OCI-LY7 (cell line): ENCODE results near the gene MRPS25. TPM values are rescaled to one million over a fixed set of nuclear protein-coding genes. Genes with fewer than 3 reads are reported as not detected.

Source experiments
- BruUV-seq: library from RNA; stranded (reverse); fragments of 400-500 nt; replicated peaks from 2 replicates; lab custom pipeline; 2021; lab: Mats Ljungman, UMichigan
- CTCF ChIA-PET: fragments of 300-600 bp; sonication (Branson Sonifier 250); formaldehyde crosslinking; loops from one replicate; lab custom pipeline; 2022; ENCODE audit warnings: antibody characterized with exemption; ENCODE audit not compliant: unreplicated experiment; lab: Charles Lee
- POLR2A ChIA-PET: fragments of 300-600 bp; sonication (Branson Sonifier 250); formaldehyde crosslinking; loops from one replicate; lab custom pipeline; 2022; ENCODE audit warnings: antibody characterized with exemption; lab: Charles Lee
- DNase-seq: peaks from one replicate; pipeline ENCODE4 v3.0.0-alpha.2; 2015; ENCODE audit warnings: low spot score
- H2AFZ ChIP-seq: fragments of 200-600 bp; sonication (generic), shearing (Covaris generic); 2 replicates; pipeline ENCODE4 v1.6.1; 2014; ENCODE audit warnings: mild to moderate bottlenecking, antibody characterized with exemption, low read length, moderate library complexity
- H3K27ac ChIP-seq: fragments of 200-600 bp; sonication (generic); 2 replicates; pipeline ENCODE4 v1.5.1; 2014; ENCODE audit warnings: mixed run types, low read depth, mild to moderate bottlenecking, moderate library complexity, low read length, inconsistent platforms; ENCODE audit not compliant: poor library complexity, severe bottlenecking
- H3K36me3 ChIP-seq: fragments of 200-600 bp; sonication (generic); 2 replicates; pipeline ENCODE4 v1.6.1; 2014; ENCODE audit warnings: mild to moderate bottlenecking, antibody characterized with exemption, low read length, moderate library complexity, mixed read lengths; ENCODE audit not compliant: insufficient read depth
- H3K4me1 ChIP-seq: fragments of 200-600 bp; sonication (generic); 2 replicates; pipeline ENCODE4 v1.5.1; 2014; ENCODE audit warnings: mild to moderate bottlenecking, low read length; ENCODE audit not compliant: insufficient read depth, poor library complexity, severe bottlenecking
- H3K4me2 ChIP-seq: fragments of 200-600 bp; sonication (generic); 2 replicates; pipeline ENCODE4 v1.6.1; 2014; ENCODE audit warnings: mild to moderate bottlenecking, low read length
- H3K4me3 ChIP-seq: fragments of 200-600 bp; sonication (generic); 2 replicates; pipeline ENCODE4 v1.5.1; 2014; ENCODE audit warnings: mild to moderate bottlenecking, low read depth, low read length; ENCODE audit not compliant: poor library complexity, severe bottlenecking
- H3K79me2 ChIP-seq: fragments of 200-600 bp; sonication (generic); 2 replicates; pipeline ENCODE4 v1.6.1; 2016; ENCODE audit warnings: low read depth, mild to moderate bottlenecking, low read length, moderate library complexity, mixed read lengths; ENCODE audit not compliant: insufficient read depth
- H3K9me2 ChIP-seq: fragments of 200-600 bp; sonication (generic); 2 replicates; pipeline ENCODE4 v1.6.1; 2016; ENCODE audit warnings: mild to moderate bottlenecking, low read length, mixed read lengths; ENCODE audit not compliant: insufficient read depth
- H3K9me3 ChIP-seq: fragments of 200-600 bp; sonication (generic); 2 replicates; pipeline ENCODE4 v1.6.1; 2014; ENCODE audit warnings: mild to moderate bottlenecking, mixed run types, low read length, mixed read lengths
- H4K20me1 ChIP-seq: fragments of 200-600 bp; sonication (generic); 2 replicates; pipeline ENCODE4 v1.6.1; 2014; ENCODE audit warnings: mild to moderate bottlenecking, antibody characterized with exemption, low read length, moderate library complexity, mixed read lengths; ENCODE audit not compliant: insufficient read depth
- CTCF ChIP-seq: fragments of 200-600 bp; sonication (generic); conservative IDR thresholded peaks from 2 replicates; pipeline ENCODE4 v1.5.1; 2014; ENCODE audit warnings: mild to moderate bottlenecking, antibody characterized with exemption, low read length, moderate library complexity, mixed read lengths
- EZH2phosphoT487 ChIP-seq: fragments of 200-600 bp; sonication (generic); IDR thresholded peaks from 2 replicates; pipeline ENCODE4 v1.6.1; 2018; ENCODE audit warnings: low read depth, borderline replicate concordance, mild to moderate bottlenecking, mixed run types, antibody characterized with exemption, low read length, moderate library complexity, mixed read lengths
- intact Hi-C: fragments of 100-400 bp; cut with micrococcal nuclease; formaldehyde crosslinking; loops from one replicate; pipeline ENCODE4 v1.10.0; 2022; ENCODE audit not compliant: unreplicated experiment
- total RNA-seq, 2 experiments: library from RNA; depleted of rRNA in 1 of 2; stranded (reverse); fragments of >200 nt in 1 of 2; shearing (Covaris generic) in 1 of 2; gene quantifications; 2 replicates each; pipeline ENCODE4 v1.2.3, GENCODE V29; 2014 to 2022

The MRPS25 gene
- total RNA-seq, 2 experiments from 2014 or later: 53.6 to 129 TPM

DNA sequence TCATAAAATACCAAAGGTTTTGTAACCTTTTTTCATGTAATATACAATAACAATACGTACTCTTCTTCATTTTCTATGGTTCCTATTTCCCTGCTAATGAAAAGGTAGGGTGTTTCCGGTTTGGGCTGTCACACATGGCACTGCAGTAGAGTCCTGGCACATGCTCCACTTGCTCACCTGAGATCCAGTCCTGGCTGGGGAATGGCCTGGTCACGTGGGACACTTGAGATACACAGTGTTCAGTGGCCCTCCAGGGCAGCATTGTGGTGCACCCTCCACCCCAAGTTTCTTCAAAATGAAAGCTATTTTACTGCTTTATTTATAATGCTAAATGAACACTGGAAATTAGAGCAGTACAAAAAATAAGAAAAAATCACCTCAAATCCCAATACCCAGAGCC is 23.2 kb downstream of the MRPS25 start:
- DNase-seq: no peak
- Histone ChIP-seq H3K27ac (no peak overlapping the region), H3K9me3 (no peaks in the 10 kb centered on the region), H3K4me1 (peaks cover 20% of the 10 kb centered on the region), H3K36me3 (peaks cover 98% of the 10 kb centered on the region), H3K4me2 (no peak overlapping the region), H3K79me2 (no peaks in the 10 kb centered on the region), H2AFZ (no peak overlapping the region), H4K20me1 (peaks cover 6% of the 10 kb centered on the region; the same call in 1 of the 2 replicates), H3K9me2 (no peaks in the 10 kb centered on the region), H3K4me3 (no peak overlapping the region)
- no TSS peak for BruUV-seq
- TF ChIP-seq CTCF (no peak), EZH2phosphoT487 (no peak)
- ChIA-PET POLR2A (no interaction called here), CTCF (no interaction called here)
- intact Hi-C loops: loop anchor here (5.0 kb wide), 1 partner anchor 115 kb away; no protein-coding TSS in a partner anchor

DNA sequence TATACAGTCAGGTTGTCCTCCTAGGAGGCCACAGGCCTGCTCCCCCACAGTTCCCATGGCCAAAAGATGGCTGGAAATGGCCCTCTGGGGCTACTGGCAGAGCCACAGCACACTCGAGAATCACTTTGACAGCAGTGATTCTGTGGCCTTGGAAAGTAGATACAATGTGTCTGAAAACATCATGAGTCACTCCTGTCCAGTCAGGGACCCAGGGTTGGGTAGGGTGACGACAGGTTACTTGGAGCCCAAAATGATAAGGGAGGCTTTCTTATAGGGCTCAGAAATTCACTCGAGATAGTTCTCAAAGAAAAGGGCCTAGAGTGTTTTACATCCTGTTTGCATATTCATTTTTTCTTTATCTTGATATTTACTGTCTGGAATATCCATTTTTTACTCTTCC is 24.3 kb downstream of the MRPS25 start:
- peaks cover 6% of the 10 kb centered on the region; the same call in 1 of the 2 replicates for H4K20me1 ChIP-seq
- H2AFZ ChIP-seq: no peak overlapping the region
- H3K9me3 ChIP-seq: no peaks in the 10 kb centered on the region
- peaks cover 20% of the 10 kb centered on the region for H3K4me1 ChIP-seq
- TF ChIP-seq CTCF: no peak
- no peak for TF ChIP-seq EZH2phosphoT487
- no TSS peak for BruUV-seq
- H3K4me2 ChIP-seq: no peak overlapping the region
- ChIA-PET POLR2A (no interaction called here), CTCF (no interaction called here)
- intact Hi-C loops: loop anchor here (5.0 kb wide), 1 partner anchor 114 kb away; no protein-coding TSS in a partner anchor
- H3K4me3 ChIP-seq: no peak overlapping the region
- no peaks in the 10 kb centered on the region for H3K79me2 ChIP-seq
- H3K36me3 ChIP-seq: peaks cover 97% of the 10 kb centered on the region
- H3K27ac ChIP-seq: no peak overlapping the region
- no peaks in the 10 kb centered on the region for H3K9me2 ChIP-seq
- DNase-seq: no peak

GRCh38 chr3:15038306-15038705 is 26.8 kb downstream of the MRPS25 start:
- peaks cover 94% of the 10 kb centered on the region for H3K36me3 ChIP-seq
- H4K20me1 ChIP-seq: no peaks in the 10 kb centered on the region
- no peak overlapping the region for H3K27ac ChIP-seq
- no peaks in the 10 kb centered on the region for H3K9me2 ChIP-seq
- H3K79me2 ChIP-seq: no peaks in the 10 kb centered on the region
- no peak overlapping the region for H3K4me2 ChIP-seq
- BruUV-seq: no TSS peak
- H2AFZ ChIP-seq: no peak overlapping the region
- no peaks in the 10 kb centered on the region for H3K4me1 ChIP-seq
- DNase-seq: no peak
- intact Hi-C loops: no loop called here
- POLR2A ChIA-PET: interaction anchor here (0.7 kb wide), 1 partner anchor 123 kb away, joined by 3 read pairs; no protein-coding TSS in a partner anchor
- no peaks in the 10 kb centered on the region for H3K9me3 ChIP-seq
- H3K4me3 ChIP-seq: no peak overlapping the region
- TF ChIP-seq CTCF: no peak
- no peak for TF ChIP-seq EZH2phosphoT487
- CTCF ChIA-PET: no interaction called here
